NCI-H1105 (cell line): Measurements from ENCODE around the gene FMOD.

ENCODE experiments used
- DNase-seq: peaks from one replicate; lab custom pipeline; 2025; lab: John Stamatoyannopoulos, UW

The FMOD gene

GRCh38 chr1:203361945-203362719, 11.2 kb upstream of the FMOD start:
- DNase-seq, result peak; percentile 13

DNA sequence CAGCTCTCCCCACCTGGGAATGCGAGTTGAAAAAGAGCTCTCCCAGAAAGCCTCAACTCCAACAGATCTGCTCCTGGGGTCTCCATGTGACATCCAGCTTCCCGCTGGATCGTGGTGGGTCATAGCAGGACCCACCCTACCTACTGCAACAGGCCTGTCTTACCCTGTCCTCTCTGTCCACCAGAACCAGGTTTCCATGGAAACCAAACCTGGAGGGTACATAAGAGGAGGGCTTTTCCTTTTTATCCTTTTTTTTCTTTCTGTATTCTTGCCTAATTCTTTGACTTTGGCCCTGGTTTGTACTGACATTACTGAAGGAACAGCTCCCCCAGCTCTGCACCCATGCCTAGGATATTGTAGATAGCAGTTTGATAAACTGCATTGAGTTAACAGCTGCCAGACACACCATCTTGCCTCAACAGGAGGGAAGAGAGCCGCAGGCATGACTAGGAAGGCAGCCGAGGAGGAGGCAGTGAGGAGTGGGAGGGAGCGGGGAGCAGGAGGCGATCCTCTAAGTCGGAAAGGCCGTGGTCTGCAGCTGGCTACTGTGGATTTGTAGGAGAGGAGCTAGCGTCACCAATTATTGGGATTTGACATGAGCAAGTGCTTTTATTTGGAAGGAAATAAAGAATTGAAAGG, 9.7 kb upstream of the FMOD start:
- no peak for DNase-seq

DNA sequence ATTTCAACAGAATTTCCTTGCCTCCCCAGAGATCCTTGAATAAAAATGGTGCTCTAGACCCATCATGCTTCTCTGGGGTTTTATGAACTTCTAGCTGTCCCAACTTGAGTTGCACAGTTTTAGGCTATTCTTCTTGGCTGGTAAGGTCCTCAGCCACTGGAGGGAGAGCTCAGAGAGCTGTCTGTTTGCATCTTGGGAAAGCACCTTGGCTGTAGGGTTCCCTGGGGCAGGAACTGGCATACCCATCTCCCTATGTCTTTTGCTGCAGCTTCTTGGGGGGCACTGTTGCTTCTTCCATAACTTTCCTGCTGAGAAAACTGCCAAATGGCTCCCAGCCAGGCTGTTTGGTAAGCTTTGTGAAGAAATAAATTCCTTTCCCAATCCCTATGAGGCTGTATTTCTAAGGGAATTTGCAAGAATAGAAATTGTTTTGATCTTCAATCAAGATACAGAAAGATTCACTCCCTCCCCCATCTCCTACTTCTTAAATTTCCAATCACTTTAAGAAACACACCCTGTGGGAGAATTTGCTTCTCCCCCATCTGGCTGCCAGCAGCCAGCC, 8.2 kb upstream of the FMOD start:
- DNase-seq, result no peak

- no peak for DNase-seq
Measured at GRCh38 chr1:203354246-203354645, 3.3 kb upstream of the FMOD start.

DNA sequence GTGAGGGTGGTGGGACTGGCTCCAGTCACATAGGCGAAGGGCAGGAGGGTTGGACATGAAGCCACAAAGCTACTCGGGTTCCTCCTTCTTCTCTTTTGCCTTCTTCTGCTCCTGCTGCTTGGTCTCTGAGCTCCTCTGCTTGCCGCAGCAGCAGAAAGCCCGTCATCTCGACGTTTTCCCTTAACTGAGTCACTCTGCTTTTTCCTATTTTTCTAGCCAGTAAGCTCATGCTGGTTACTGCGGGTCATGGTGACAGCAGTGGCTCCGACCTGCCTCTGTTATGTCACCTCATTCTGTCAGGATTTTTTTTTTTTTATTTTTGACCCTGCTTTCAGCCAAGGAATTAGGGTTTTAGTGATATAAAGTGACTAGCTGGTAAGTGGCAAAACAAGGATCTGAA, 2.6 kb upstream of the FMOD start:
- DNase-seq, result no peak

DNA sequence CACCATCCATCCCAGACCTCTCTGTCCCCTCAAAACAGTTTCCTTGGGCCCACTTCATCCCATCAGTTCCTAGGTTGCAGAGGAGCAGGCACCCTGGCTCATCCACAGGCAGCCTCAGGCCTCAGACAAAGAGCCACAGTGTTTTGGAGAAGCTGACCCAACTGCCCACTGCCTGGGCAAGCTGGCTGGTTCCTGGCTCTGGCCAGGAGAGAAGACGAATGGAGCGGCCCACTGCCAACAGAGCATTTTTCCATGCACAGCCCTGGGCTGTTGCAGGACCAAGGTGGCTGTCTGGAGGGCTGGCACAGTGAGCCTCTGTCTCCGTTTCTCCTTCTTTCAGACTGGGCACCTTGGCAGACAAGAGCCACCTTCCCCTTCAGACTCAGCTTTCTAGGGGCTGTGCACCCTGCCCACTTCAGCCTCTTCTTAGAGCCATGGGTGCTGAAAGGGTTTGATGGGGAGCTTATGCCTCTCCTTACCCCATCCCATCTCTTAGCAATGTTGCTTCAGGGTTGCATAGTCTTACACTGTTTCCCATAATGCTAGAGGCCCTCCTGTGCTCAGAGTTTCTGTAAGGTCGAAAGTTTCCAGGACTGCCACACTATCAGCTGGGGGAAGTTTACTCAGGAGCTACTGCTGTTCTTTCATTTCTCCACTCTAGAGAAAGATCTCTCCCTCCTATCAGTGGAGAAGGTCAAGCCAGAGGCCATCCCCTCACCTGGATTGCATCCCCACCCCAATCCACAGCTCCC, 973 bp downstream of the FMOD start:
- DNase-seq, result no peak

DNA sequence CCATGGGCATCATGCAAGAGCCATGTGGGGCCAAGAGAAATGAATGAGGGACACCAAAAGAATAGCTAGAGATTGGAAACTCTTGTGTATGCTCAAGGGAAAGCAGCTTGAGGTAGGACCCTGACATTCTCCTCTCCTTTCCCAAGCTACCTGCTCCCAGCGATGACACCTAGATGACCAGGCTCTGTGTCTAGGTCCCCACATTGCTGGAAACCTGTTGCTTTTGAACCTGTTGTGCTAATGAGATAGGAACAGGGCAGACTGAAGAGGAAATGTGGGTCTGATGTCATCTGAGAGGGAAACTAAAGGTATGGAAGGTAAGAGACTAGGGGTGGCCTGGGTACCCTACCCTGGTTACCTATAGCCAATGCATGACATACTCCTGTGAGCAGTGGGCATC, 1.8 kb downstream of the FMOD start:
- DNase-seq, result no peak

DNA sequence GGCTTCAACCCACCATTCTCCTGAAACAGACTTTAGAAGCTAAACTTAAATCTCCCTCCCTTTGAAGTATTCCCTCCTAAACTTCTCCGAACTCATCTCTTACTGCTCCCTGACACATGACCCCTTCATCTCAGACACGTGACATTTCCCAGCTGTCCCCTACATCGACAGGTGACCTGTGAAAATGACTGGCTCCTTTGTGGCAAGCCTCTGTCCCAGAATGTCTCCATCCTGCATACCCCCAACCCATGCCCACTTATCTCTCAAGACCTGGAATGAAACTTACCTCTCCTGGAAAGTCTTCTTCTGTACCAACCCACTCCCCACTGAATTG, 4.2 kb downstream of the FMOD start:
- no peak for DNase-seq

DNA sequence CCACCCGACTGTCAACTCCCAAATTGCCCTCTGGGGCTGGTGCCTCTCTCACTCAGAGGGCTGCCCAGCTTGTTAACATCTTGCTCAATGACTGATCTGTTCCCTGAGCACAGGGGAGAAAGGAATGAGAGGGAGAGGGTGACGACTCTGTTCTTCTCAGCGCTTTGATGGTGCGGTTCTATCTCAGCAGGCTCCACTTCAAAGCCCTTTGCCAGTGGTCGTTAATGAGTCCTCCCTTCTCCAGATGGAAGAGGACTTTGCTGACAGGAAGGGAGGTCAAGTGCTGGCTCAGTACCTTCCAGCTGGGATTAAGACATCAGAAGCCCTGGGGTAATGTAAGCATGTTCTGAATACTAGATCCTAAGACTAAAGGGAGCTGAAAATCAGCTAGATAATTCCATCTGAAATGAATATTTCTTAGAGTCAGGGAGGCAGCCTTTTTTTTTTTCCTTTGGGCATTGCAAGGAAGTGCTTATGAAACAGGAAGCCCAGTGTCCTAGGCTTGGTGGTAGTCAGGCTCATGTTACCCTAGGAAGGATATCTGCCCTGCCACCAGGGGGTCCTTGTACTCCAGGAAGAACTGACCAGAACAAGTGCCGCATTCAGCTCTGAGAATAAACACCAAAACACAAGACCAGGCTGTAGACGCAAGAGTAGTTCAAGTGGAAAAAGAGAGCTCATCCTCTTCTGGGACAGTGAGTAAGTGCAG, 4.7 kb downstream of the FMOD start:
- DNase-seq, result no peak

GRCh38 chr1:203343956-203344754, 6.8 kb downstream of the FMOD start:
- DNase-seq, result no peak

- DNase-seq, result peak; percentile 47
Measured at GRCh38 chr1:203342192-203342940, 8.6 kb downstream of the FMOD start.

DNA sequence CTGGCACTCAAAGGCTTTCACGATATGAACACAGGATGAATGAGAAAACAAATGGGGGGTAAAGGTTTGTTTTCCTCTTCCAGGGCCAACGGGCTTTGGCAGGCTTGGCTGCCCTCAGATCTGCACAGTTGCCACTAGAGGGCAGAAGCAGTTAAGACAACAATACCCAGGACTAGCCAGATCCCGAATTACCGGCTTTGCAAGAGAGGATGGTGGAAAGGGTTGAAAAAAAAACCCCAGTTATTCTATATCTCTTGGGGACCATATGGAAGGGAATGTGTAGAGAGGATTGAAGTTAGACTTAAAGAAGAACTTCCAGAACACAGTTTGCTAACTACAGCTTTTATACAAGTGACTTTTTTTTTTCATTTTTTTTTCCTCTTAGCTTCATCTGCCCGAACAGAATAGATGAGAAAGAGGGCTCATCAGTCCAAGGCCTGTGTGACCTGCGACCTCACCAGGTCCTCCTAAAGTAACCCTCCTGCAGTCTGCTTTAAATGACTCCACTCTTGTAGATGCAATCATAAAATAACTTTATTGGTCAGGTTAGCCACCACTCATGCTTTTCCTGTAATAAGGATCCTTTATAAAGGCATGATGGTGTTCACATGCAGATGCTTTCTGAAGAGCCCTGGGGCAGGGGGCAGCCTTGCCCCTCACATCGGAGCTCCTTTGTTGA, 10.7 kb downstream of the FMOD start:
- peak; percentile 86 for DNase-seq

DNA sequence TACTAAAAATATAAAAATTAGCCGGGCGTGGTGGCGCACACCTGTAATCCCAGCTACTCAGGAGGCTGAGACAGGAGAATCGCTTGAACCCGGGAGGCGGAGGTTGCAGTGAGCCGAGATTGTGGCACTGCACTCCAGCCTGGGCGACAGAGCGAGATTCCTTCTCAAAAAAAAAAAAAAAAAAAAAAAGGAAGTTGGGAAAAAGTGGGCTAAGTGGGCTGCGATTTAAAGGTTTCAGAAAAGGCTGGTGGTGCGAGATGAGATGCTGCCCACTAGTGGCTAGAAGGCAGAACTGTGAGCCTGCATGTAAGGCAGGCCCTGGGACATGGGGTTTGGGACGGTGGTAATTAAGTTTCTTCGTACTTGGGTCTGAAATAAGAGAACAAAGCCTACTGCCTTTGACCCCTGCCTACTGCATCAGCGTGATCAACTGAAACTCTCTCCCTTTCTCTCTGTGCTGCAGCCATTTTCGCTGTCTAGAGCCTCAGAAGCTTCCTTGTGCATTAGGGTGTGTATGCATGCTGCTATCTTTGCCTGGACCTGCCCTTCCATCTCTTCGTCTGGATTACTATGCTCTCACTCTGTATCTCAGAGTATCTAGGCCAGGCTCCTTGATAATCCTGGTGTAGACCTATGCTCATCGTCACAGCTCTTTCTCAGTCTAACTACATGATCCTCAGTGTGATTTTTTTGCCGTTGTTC, 12.4 kb downstream of the FMOD start:
- peak; percentile 33 for DNase-seq

- DNase-seq, result no peak
Measured at GRCh38 chr1:203336097-203336496, 14.8 kb downstream of the FMOD start.

DNA sequence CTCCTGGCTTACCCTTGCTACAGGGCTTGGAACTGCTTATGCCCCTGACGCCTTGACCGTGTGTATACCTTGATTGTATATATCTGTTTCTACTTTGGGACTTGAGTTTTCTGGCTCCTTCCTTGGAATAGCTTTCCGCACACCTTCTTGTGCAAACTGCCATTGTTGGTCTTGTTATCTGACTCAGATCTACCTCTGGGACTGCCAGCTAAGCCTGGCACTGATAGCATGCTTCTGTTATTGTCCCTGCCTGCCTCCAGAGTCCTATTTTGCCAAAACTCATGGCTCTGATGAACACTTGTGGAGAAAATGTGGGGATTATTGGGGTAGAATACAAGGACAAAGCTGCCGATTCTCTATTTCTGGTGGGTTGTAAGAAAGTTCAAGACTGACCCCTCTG, 15.4 kb downstream of the FMOD start:
- DNase-seq, result no peak

DNA sequence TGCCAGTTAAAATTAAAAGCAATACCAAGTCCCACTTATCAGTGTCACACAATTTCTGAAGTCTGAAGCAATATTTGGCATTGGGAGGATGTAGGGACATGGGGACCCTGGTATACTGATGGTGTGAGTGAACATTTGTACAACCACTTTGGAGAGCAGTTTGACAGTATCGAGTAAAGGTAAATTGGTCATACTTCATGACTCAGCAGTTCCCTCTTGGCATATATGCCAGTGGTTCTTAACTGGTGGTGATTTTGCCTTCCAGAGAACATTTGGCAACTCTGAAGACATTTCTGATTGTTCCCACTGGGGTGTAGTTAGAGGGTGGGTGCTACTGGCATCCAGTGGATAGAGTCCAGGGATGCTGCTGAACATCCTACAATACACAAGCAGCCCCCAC, 19.7 kb downstream of the FMOD start:
- no peak for DNase-seq

GRCh38 chr1:203328714-203329122, 22.2 kb downstream of the FMOD start:
- peak; percentile 45 for DNase-seq

GRCh38 chr1:203327684-203328457, 23.1 kb downstream of the FMOD start:
- DNase-seq, result peak; percentile 89
